OCI-LY1 (cell line): ENCODE results near the gene ZCCHC7.

ENCODE experiments used
- EZH2 ChIP-seq: fragments of 200-600 bp; sonication (generic), shearing (Covaris generic); IDR thresholded peaks from 2 replicates; pipeline ENCODE4 v1.8.0; 2017; ENCODE audit warnings: borderline replicate concordance, mixed run types, mild to moderate bottlenecking, antibody characterized with exemption, low read length, moderate library complexity, mixed read lengths
- TF ChIP-seq, protein P1 (sequence below): fragments of 200-600 bp; sonication (generic), shearing (Covaris generic); IDR thresholded peaks from 2 replicates; pipeline ENCODE4 v1.5.1; 2017; ENCODE audit warnings: mild to moderate bottlenecking, antibody characterized with exemption, low read length, moderate library complexity, mixed read lengths

DNA sequence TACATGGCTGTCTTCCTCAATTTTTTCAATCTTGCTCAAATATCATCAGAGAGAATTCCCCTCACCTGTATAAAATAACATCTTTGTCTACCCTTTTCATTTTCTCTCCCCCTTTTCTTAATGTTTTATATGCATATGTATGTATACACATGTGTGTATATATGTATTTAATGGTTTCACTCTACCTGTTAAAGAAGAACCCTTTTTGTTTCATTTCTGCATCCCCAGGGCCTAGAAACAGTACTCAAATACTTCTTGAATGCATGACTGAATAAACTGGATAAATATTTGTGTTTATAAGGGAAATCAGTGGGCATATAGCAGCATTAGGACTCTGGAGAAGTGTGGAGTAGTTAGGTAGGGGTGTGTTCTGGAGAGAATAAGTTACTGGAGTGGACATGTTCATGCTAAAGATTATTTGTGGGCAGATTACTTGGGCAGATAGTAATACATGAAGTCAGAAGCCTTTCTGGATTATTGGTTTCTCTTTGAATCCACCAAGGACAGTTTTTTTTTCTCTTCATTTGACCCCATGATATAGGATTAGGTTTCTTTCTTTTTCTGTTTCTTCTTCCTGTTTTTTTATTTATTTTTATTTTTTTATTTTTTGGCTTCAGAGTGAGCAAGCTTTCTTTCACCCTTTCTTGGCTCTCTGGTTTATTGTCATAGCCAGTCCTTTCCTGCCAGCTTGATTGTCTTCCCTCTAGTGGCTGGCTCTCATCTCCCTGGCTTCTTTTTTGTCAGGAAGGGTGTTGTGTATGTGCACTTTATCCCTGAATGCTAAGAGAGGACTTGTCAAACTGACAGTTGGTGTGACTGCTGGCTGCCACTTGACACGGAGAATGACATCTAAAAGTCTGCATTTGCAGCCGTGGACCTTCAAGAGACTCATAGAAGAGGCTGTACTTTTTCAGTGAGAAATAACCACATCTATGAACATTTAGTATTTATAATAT, 89.3 kb downstream of the ZCCHC7 start:
- TF ChIP-seq, protein P1, sequence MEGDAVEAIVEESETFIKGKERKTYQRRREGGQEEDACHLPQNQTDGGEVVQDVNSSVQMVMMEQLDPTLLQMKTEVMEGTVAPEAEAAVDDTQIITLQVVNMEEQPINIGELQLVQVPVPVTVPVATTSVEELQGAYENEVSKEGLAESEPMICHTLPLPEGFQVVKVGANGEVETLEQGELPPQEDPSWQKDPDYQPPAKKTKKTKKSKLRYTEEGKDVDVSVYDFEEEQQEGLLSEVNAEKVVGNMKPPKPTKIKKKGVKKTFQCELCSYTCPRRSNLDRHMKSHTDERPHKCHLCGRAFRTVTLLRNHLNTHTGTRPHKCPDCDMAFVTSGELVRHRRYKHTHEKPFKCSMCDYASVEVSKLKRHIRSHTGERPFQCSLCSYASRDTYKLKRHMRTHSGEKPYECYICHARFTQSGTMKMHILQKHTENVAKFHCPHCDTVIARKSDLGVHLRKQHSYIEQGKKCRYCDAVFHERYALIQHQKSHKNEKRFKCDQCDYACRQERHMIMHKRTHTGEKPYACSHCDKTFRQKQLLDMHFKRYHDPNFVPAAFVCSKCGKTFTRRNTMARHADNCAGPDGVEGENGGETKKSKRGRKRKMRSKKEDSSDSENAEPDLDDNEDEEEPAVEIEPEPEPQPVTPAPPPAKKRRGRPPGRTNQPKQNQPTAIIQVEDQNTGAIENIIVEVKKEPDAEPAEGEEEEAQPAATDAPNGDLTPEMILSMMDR, result peak; percentile 18; the same call in 1 of the 2 replicates
- TF ChIP-seq EZH2, result no peak
